CD4-positive, alpha-beta T cell treated with Interleukin-15 for 1 hour (primary cell): ENCODE data around the gene ATAD3C.
A peak's percentile ranks its signal among the peaks of the same experiment; 100 is the strongest.
"Not testable (repeated sequence)": the region's sequence is repeated elsewhere in the genome, so short reads cannot be mapped to it uniquely, and the experiment has no call there.

Experiments
- DNase-seq: peaks from one replicate; pipeline ENCODE4 v3.0.0-alpha.2; 2020

The ATAD3C gene

GRCh38 chr1:1452365-1452739 is 2.9 kb downstream of the ATAD3C start:
- not testable (repeated sequence) for DNase-seq

GRCh38 chr1:1452882-1453281 is 3.4 kb downstream of the ATAD3C start:
- no peak for DNase-seq

- not testable (repeated sequence) for DNase-seq
Measured at GRCh38 chr1:1454286-1455056, 5.0 kb downstream of the ATAD3C start.

- DNase-seq: no peak
Measured at GRCh38 chr1:1455366-1455884, 5.9 kb downstream of the ATAD3C start.

- DNase-seq: not testable (repeated sequence)
Measured at GRCh38 chr1:1455934-1456333, 6.4 kb downstream of the ATAD3C start.

- DNase-seq: not testable (repeated sequence)
Measured at GRCh38 chr1:1456683-1457255, 7.3 kb downstream of the ATAD3C start.

GRCh38 chr1:1459156-1459555 is 9.7 kb downstream of the ATAD3C start:
- DNase-seq: not testable (repeated sequence)

GRCh38 chr1:1459711-1460110 is 10.2 kb downstream of the ATAD3C start:
- DNase-seq: not testable (repeated sequence)

- DNase-seq: no peak
Measured at GRCh38 chr1:1460540-1461130, 11.1 kb downstream of the ATAD3C start.

GRCh38 chr1:1461721-1462317 is 12.3 kb downstream of the ATAD3C start:
- DNase-seq: no peak

GRCh38 chr1:1462318-1462966 is 13.0 kb downstream of the ATAD3C start:
- DNase-seq: peak; percentile 21

GRCh38 chr1:1463312-1463711 is 13.8 kb downstream of the ATAD3C start:
- no peak for DNase-seq

- DNase-seq: not testable (repeated sequence)
Measured at GRCh38 chr1:1468196-1468985, 18.9 kb downstream of the ATAD3C start.

- DNase-seq: no peak
Measured at GRCh38 chr1:1470626-1471388, 21.3 kb downstream of the ATAD3C start.

GRCh38 chr1:1471389-1472052 is 22.0 kb downstream of the ATAD3C start, which contains the start of gene ATAD3B:
ATAD3B (plus strand) TSS chr1:1471765; CDS start chr1:1471885, 120 bp downstream.
- DNase-seq: peak; percentile 90

- not testable (repeated sequence) for DNase-seq
Measured at GRCh38 chr1:1472053-1472876, 22.8 kb downstream of the ATAD3C start.

GRCh38 chr1:1476011-1476410 is 26.5 kb downstream of the ATAD3C start:
- peak; percentile 55 for DNase-seq

- DNase-seq: no peak
Measured at GRCh38 chr1:1477206-1477605, 27.7 kb downstream of the ATAD3C start.
